G401.6 (cell line): ENCODE data around the gene KSR2.
"Not testable (repeated sequence)": the region's sequence is repeated elsewhere in the genome, so short reads cannot be mapped to it uniquely, and the experiment has no call there.

ENCODE experiments used
- FAIRE-seq: peaks from 2 replicates; lab custom pipeline; 2012; peaks lifted over from hg19 to GRCh38; lab: Jason Lieb, UNC

Gene KSR2

DNA sequence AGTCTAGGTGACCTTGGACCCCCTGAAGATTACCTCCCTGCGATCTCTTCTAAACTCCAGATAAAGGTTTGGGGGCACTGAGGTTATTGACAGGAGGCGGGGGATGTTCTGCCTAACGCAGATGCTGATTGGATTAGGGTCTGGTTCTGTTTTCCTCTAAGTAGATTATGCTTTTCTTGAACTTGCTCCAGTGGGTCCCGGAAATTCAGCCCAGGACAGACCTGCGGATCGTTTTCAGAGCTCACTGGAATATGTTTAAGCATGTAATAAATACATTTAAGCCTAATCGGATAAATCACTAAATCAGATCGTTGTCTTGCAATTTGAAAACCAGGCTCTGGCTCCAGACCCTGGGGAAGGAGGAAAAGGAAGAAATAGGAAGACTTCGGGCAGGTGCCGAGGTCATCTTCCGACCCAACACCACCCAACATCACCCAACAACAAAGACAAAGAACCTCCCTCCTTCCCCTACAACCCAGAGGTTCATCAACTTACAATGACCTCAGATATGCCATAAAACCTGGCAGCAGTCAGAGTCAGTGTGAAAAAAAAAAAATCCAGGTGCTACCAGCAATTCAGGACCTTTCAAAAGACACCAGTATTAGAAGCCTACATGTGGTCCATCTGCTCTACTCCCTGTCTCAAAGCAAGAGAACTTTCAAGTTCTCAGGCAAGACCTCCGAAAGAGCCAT, 148.4 kb downstream of the KSR2 start:
- FAIRE-seq, result no peak

DNA sequence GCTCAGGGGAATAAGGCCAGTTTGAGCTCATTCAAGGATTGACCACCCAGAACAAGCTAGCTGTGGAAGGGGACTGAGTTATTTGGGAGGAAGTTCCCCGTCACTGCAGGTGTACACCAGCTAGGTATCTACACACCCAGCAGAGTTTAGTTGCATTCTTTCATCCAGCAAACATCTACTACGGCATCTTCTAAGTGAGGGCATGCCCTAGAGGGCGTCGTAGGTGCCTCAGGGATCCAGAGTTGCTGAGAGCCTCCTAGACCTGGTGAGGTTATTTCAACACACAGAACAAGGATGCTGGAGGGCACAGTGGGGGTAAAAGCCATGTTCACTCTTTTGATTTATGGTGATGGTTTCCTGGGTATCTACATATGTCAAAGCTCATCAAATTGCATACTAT, 149.6 kb downstream of the KSR2 start:
- FAIRE-seq, result no peak

GRCh38 chr12:117818400-117818799, 150.4 kb downstream of the KSR2 start:
- FAIRE-seq, result no peak

- FAIRE-seq, result no peak
These were observed 159.3 kb downstream of the KSR2 start for GRCh38 chr12:117809509-117809908.

GRCh38 chr12:117807946-117808345, 160.8 kb downstream of the KSR2 start:
- FAIRE-seq, result no peak

DNA sequence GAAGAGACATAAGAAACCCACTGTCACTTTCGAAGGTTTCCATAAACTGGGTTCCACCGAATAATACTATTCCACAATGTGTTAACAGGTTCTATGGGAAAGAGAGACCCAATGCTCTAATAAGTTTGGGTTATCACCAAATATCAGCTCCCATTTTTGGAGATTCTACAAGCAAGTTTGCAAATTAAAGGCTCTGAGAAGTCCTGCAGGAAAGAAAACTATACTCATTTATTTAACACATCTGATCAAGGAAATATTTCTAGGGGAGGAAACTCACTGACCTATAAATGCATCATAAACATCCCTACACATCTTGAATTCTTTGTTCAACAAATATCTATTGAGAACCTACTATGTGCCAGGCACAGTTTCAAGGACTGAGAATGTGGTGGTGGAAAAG, 161.4 kb downstream of the KSR2 start:
- no peak for FAIRE-seq

DNA sequence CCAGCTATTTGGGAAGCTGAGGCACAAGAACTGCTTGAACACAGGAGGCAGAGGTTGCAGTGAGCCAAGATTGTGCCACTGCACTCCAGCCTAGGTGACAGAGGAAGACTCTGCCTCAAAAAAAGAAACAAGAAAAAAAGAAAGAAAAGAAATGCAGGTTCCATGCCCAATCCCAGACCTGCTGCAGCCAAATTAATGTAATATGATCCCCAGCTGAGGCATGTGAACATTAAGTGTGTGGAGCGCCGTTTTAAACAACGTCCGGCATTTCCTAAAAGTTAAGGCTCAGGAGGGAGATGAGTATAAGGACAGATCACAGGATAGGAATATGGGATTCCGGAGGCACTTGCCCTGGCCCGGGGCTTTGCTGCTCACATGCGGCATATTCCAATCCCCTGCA, 162.9 kb downstream of the KSR2 start:
- FAIRE-seq, result no peak

DNA sequence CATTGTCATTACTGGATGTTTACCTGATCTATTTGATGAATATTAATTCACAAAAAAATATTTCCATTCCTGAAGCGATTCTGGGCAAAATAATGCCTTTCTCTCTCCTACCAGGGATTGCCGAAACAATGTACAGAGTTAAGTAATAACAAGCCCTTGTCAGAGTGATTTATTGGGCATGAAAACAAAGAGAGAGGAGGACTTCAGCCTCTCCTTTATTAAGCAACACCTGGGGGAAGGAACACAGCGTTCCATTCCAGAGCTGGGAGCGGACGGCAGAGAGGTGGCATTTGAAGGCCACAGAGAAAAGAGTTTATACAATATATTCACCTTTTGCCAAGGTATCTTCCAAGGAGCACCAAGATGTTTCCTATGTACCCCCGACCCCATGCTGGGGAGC, 165.8 kb downstream of the KSR2 start:
- FAIRE-seq, result no peak

DNA sequence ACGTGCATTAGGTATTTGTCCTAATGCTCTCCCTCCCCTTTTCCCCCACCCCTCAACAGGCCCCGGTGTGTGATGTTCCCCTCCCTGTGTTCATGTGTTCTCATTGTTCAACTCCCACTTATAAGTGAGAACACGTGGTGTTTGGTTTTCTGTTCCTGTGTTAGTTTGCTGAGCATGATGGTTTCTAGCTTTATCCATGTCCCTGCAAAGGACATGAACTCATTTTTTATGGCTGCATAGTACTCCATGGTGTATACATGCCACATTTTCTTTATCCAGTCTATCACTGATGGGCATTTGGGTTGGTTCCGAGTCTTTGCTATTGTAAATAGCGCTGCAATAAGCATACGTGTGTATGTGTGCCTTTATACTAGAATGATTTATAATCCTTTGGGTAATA, 168.1 kb downstream of the KSR2 start:
- FAIRE-seq, result not testable (repeated sequence)

GRCh38 chr12:117797202-117797601, 171.6 kb downstream of the KSR2 start:
- no peak for FAIRE-seq

DNA sequence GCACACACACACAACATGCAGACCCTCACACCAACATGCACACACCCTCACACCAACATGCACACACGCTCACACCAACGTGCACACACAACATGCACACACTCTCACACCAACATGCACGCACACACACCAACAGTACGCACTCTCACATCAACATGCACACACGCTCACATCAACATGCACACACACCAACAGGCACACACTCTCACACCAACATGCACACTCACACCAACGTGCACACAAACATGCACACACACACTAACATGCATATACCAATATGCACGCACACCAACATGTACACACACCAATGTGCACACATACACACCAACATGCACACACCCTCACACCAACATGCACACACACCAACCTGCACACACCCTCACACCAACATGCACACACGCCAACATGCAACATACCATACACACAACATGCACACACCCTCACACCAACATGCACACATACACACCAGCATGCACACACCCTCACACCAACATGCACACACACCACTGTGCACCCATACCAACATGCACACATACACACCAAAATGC, 175.8 kb downstream of the KSR2 start:
- no peak for FAIRE-seq

DNA sequence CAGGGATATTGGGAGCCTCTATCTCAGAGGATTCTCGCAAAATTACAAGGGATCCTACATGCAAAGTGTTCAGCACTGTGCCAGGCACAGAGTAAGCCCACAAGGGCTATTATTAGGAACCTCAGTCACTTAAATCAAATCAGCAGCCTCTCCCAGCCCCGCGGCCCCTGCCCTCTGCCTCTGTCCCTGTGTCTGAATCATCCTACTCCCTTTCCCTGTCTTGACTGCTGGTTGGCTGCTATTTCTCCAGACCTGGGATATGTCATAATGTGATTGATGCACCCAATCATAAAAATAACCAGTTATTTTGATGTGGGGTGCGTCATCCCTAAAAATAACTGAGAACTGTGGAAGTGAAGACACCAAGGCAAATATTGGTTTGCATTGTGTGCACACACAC, 176.3 kb downstream of the KSR2 start:
- no peak for FAIRE-seq

DNA sequence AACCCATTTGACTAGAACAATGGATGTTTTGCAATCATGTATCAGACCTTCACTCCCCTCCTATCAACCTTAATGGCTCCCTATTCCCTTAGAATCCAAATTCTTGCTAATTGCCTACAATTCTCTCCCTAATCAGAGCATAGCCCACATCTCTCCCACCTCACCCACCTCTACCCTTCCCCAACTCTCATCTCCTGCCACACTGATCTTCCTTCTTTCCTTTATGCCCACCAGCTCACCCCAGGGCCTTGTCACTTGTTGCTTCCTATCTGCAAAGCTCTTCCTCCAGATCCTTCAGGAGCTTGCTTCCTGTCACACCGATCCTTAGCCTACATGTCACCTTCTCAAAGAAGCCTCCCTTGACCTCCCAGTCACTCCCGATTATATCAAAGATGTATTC, 177.8 kb downstream of the KSR2 start:
- no peak for FAIRE-seq

DNA sequence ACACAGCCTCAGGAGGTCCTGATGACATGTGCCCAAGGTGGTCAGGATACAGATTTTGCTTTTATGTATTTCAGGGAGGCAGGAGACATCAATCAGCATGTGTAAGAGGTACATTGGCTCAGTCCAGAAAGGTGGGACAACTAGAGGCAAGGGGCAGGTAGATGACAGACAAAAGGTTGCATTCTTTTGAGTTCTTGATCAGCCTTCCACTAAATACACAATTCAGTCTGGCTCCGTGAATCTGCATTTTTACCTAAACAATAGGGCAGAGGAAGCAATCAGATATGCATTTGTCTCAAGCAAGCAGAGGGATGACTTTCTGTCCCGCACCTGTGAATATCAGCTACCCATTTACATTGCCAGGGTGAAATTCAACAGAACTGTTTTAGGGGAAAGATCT, 178.6 kb downstream of the KSR2 start:
- no peak for FAIRE-seq

GRCh38 chr12:117789195-117789912, 179.4 kb downstream of the KSR2 start:
- FAIRE-seq, result no peak

- no peak for FAIRE-seq
These were observed 190.1 kb downstream of the KSR2 start for GRCh38 chr12:117778656-117779055.

DNA sequence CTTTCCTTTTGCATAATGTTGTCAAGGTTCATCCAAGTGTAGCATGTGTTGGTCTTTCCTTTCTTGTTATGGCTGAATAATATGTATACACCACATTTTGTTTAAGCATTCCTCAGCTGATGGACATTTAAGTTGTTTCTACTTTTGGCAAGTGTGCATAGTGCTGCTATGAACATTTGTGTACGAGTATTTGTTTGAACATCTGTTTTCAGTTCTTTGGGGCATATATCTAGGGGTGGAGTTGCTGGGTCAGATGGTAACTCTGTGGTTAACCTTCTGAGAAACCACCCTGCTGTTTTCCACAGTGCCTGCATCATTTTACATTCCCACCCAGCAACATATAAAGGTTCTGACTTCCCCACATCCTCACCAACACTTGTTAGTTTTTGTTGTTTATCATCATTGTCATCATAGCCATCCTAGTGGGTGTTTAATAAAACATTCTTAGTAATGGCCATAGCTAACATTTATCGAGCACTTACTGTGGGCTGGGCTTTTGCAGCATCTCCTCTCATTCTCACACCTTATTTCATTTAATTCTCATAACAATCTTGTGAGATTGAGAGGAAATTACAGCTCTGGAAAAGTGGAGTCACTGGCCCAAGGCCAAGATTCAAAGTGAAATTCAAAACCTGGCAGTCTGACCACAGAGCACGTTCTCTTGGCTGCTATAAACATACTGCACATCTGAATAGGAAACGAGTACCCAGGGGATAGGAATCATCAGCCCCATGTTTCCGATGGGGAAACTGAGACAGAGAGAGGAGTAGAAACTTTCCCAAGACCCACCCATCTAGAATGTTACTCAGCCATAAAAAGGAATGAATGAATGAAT, 193.6 kb downstream of the KSR2 start:
- FAIRE-seq, result no peak

GRCh38 chr12:117768860-117769259, 199.9 kb downstream of the KSR2 start:
- no peak for FAIRE-seq

DNA sequence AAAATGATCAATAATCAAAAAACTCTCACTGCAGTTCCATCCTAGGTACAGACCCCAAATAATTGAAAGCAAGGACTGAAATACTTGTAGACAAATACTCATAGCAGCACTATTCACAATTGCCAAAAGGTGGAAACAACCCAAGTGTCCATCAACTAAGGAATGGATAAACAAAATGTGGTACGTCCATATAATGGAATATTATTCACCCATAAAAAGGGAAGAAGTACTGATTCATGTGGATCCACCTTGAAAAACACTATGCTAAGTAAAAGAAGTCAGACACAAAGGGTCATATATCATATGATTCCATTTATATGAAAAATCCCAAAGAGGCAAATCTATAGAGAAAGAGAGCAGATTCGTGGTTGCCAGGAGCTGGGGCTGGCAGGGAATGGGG, 202.8 kb downstream of the KSR2 start:
- FAIRE-seq, result no peak

DNA sequence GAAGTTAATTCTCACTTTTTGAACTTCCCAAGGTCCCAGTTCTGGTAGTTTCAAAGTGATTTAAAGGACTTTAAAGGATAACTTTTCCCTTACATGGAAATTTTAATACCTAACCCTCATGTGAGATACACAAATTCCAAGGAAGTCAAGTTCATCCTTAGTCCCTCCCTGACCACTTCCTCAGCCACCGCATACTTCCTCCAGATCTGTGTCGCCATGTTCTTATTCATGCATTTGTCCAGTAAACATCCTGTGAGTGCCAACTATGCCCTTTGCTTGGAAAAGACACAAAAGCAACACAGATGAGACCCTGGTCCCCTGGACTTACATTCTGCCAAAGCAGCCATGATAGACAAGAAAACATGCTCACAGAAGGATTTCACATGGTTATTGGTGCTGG, 206.6 kb downstream of the KSR2 start:
- FAIRE-seq, result no peak

GRCh38 chr12:117761528-117762100, 207.2 kb downstream of the KSR2 start:
- no peak for FAIRE-seq

GRCh38 chr12:117760990-117761389, 207.8 kb downstream of the KSR2 start:
- no peak for FAIRE-seq

DNA sequence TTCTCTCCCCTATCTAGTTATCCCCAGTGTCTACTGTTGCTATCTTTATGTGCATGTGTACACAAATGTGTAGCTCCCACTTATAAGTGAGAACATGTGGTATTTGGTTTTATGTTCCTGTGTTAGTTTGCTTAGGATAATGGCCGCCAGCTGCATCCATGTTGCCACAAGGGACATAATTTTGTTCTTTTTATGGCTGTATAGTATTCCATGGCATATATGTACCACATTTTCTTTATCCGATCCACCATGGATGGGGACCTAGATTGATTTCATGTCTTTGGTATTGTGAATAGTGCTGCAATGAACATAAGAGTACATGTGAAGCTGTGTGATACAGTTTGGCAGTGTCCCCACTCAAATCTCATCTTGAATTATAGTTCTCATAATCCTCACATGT, 218.1 kb downstream of the KSR2 start:
- no peak for FAIRE-seq
